ENCODE measurements around the gene PPP1R14B.
A peak's percentile ranks its signal among the peaks of the same experiment; 100 is the strongest.

Gene PPP1R14B

GRCh38 chr11:64229744-64230170 lies 17.0 kb downstream of the PPP1R14B start:
- no peak for DNase-seq

GRCh38 chr11:64229090-64229743 lies 17.5 kb downstream of the PPP1R14B start:
- DNase-seq: no peak

- no peak for DNase-seq
Measured at GRCh38 chr11:64227405-64227956, 19.3 kb downstream of the PPP1R14B start.

- DNase-seq: no peak
Measured at GRCh38 chr11:64226507-64227051, 20.2 kb downstream of the PPP1R14B start.

GRCh38 chr11:64225608-64226506 lies 20.9 kb downstream of the PPP1R14B start, which contains the start of the genes NUDT22 and TRPT1:
NUDT22 (plus strand) TSS chr11:64226274; CDS start chr11:64226653, 379 bp downstream.
TRPT1 (minus strand) TSS chr11:64226186; CDS start chr11:64225860, 326 bp downstream.
- peak; percentile 93 for DNase-seq

- DNase-seq: no peak
Measured at GRCh38 chr11:64224891-64225607, 21.7 kb downstream of the PPP1R14B start.

- no peak for DNase-seq
Measured at GRCh38 chr11:64224151-64224890, 22.4 kb downstream of the PPP1R14B start.

GRCh38 chr11:64223001-64223651 lies 23.6 kb downstream of the PPP1R14B start:
- no peak for DNase-seq

GRCh38 chr11:64222651-64223000 lies 24.1 kb downstream of the PPP1R14B start:
- DNase-seq: no peak

GRCh38 chr11:64220798-64221197 lies 25.9 kb downstream of the PPP1R14B start:
- no peak for DNase-seq

GRCh38 chr11:64220271-64220670 lies 26.5 kb downstream of the PPP1R14B start:
- DNase-seq: no peak

- no peak for DNase-seq
Measured at GRCh38 chr11:64219755-64220154, 27.0 kb downstream of the PPP1R14B start.

- DNase-seq: no peak
Measured at GRCh38 chr11:64219354-64219684, 27.4 kb downstream of the PPP1R14B start.

GRCh38 chr11:64218628-64219353 lies 28.0 kb downstream of the PPP1R14B start:
- no peak for DNase-seq

GRCh38 chr11:64216879-64217278 lies 29.9 kb downstream of the PPP1R14B start:
- DNase-seq: no peak

- no peak for DNase-seq
Measured at GRCh38 chr11:64211181-64211872, 35.4 kb downstream of the PPP1R14B start.

- DNase-seq: no peak
Measured at GRCh38 chr11:64210301-64211020, 36.3 kb downstream of the PPP1R14B start.

GRCh38 chr11:64209563-64209843 lies 37.2 kb downstream of the PPP1R14B start:
- DNase-seq: no peak

- DNase-seq: peak; percentile 52
Measured at GRCh38 chr11:64208796-64209562, 37.8 kb downstream of the PPP1R14B start.
